GM18517 (cell line): Measurements from ENCODE around the gene HMOX2.

ENCODE experiments used
- ATAC-seq: cut with Tn5 transposase; IDR thresholded peaks from one replicate; pipeline ENCODE4 v1.9.1; 2021; ENCODE audit warnings: mild to moderate bottlenecking, moderate library complexity; ENCODE audit not compliant: unreplicated experiment

Gene HMOX2

DNA sequence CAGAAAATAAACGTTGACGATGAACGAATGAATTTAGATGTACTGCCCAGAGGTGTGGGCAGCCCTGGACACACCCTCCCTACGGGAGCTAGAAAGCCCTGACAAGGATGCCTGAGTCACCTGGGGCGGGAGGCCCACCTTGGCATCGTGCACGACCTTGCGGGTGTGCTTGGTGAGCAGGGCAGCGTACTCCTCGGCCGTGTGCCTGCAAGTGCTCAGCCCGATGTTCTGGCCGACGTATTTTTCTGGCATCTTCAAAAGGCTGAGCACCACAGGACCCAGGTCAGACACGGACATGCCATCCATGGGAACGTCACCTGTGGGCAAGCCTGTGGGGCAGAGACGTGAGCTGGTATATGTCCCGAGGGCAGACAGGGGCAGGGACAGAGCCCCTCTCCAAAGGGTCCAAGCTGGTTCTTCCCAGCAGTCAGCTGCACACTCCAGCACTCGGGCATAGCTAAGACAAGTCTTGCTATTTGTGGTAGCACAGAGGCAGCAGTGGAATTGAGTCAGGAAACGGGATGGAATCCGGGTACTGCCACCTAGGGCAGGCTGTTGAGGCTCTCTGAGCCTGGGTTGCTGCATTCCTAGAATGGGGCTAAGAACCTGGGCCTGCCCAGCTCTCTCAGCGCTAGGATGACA lies 12.6 kb upstream of the HMOX2 start:
- ATAC-seq, result no peak

DNA sequence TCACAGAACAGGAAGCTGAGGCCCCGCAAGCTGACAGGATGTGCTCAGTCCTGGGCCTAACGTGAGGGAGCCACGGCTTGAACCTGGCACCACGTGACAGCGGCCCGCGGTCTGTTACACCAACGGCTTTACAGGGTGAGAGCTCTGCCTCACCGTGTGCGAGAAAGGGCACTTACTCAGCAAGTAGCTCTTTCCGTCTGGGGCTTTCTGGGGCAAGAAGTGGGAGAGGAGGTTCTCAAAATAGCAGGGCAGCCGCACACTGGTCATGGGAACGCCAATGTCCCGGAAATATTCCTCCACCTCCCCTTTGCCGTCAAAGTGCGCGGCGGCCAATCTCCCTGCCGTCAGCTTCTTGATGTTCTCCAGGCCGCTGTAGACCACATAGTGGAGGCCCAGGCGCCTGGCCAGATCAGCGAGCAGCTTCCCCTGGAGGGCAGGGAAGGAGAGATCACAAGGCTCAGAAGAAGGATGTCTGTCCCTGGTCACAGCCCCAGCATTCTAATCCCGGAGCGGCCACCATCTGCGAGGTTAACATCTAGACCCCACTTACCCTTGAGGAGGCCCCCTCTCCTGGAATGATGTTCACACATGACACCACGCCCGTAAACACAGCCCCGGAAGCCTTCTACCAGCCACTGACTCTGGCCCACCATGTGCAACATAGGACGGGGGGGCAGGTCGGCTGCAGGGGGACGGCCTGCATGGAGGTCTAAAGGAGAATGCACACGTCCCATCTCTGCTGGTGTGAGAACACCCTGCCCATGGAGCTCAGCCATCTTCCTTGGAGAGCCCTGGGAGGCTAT lies 10.0 kb upstream of the HMOX2 start:
- no peak for ATAC-seq

DNA sequence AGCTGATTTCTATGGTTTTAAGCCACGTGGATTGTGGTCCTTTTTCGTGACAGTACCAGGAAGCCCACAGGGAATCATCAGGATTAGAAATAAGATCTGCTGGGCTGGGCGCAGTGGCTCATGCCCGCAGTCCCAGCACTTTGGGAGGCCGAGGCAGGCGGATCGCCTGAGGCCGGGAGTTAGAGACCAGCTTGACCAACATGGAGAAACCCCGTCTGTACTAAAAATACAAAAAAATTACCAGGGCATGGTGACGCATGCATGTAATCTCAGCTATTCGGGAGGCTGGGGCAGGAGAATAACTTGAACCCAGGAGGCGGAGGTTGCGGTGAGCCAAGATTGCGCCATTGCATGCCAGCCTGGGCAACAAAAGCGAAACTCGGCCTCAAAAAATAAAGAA lies 8.3 kb upstream of the HMOX2 start:
- no peak for ATAC-seq

DNA sequence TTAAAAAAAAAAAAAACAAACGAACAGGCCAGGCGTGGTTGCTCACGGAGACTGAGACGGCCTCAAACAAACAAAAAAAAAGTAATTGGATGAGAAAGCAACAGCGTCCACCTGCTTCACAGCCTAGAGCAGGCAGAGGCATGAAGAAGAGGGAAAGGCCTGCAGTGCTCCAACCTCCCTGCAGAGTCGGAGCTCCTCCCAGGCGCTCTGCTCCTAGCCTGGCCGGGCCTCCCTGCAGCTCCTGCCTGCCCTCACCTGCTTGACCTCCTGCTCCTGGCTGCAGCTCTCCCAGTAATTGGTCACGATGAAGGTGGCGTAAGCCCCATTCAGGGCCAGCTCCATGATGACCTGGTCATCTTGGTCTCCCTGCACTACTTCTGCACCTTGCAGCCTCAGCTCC lies 7.2 kb upstream of the HMOX2 start:
- ATAC-seq, result no peak

DNA sequence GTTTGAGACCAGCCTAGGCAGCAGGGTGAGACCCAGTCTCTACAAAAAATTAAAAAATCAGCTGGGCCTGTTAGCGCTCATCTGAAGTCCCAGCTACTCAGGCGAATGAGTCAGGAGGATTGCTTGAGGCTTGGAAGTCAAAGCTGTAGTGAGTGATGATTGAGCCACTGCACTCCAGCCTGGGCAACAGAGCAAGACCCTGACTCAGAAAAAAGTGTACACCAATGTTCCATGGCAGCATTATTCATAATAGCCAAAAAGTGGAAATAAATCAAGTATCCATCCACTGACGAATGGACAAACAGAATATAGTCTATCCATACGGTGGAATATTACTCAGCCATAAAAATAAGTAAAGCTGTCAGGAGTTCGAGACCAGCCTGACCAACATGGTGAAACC lies 4.3 kb upstream of the HMOX2 start:
- no peak for ATAC-seq

DNA sequence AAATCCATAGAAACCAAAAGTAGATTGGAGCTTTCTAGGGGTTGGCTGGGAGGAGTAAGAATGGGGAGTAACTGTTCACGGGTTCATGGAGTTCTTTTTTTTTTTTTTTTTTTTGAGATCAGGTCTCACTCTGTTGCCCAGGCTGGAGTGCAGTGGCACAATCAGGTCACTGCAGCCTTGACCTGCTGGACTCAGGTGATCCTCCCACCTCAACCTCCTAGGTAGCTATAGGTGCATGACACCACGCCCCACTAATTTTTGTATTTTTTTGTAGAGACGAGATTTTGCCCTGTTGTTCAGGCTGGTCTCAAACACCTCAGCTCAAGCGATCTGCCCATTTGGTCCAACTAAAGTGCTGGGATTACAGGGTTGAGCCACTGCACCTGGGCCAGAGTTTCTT lies 3.3 kb upstream of the HMOX2 start:
- no peak for ATAC-seq

DNA sequence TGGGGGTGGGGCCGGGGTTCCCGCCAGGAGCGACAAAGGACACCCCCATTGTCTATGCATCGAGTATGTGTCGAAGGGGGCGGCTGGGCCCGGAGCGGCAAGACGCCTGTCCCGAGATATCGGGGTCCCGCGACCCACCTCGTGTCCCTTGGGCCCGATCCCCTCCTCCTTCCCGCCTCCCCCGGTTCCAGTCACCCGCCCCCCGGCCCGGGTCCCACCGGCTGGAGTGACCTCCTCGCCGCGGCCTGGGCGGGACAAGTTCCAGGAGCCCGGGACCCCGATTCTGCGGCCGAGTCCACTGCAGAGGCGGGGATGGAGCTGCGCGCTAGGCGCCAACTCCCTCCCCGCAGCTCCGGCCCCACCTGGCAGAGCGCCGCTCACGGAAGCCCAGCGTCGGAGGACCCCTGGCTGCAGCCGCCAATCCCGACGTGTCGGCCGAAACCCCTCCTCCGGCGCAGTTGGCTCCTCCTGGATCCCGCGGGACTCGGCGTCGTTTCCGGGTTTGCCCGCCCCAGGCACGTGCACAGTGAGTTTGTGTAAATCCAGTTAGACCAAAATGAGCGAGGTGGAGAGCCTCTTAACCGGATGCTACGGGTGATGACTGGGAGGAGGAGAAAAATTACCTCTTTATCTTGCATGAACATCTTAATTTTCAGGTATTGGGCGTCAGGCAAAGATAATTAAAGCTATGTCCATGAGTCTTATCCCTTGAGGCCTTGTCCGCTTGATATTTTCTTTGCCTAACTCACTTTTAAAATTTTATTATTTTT lies 1.8 kb upstream of the HMOX2 start, which contains the start of gene NMRAL1:
Gene NMRAL1 (minus strand): TSS at position 434 of the 770 bp plus-strand sequence. CDS start 493 bp downstream, outside the sequence.
- no peak for ATAC-seq

DNA sequence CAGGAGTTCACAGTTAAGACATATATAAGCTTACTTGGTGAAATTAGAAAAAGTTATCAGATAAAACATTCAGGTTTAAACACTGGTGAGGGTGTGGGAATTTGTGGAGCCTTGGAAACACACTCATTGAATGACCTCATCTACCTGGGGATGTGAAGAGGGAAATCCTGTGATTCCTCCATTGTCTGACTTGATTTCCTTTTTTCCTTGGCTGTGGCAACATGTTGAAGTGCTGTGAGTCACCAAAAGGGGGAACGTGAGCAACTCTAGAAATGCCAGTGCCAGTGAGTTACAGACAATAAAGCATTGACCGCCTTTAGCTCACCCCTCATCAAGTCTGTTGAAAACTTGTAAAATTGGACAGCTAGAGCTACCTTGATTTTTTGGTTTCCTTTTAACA lies 1.8 kb downstream of the HMOX2 start:
- ATAC-seq, result no peak

DNA sequence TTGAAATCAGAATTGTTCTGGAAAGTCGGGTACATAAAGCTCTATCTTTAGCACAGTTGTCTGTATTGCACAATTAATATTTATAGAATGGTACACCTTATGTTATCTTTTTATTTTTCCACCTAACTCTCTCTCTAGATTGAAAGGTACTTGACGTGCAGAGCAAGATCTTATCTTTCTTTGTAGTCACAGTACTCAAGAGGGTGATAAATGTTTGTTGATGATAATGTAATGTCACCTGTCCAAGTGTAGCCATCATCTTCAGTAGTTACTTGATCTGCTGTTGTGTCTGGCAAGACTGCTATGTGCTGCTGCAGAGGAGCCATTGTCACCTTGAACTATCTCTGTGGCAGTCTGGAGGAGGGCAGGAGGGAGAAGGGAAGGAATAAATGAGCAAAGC lies 5.3 kb downstream of the HMOX2 start:
- no peak for ATAC-seq

DNA sequence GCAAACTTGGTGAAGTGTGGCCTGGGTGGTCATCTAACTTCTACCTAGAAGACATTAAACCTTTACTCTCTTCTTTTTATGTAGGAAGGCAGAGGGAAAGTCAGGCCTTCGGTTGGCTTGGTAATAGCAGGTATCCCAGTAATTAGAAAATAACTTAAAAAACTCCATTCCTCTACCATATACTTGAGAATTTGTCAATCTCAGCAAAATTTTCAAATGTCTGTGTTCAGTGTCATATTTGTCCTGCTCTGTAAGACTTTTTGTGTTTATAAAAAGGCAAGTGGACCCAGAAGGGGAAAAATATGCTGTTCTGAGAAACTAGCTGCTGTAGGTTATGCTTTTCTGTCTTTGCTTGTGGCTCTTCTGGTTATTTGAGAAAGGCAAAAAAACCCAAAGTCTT lies 5.8 kb downstream of the HMOX2 start:
- no peak for ATAC-seq

DNA sequence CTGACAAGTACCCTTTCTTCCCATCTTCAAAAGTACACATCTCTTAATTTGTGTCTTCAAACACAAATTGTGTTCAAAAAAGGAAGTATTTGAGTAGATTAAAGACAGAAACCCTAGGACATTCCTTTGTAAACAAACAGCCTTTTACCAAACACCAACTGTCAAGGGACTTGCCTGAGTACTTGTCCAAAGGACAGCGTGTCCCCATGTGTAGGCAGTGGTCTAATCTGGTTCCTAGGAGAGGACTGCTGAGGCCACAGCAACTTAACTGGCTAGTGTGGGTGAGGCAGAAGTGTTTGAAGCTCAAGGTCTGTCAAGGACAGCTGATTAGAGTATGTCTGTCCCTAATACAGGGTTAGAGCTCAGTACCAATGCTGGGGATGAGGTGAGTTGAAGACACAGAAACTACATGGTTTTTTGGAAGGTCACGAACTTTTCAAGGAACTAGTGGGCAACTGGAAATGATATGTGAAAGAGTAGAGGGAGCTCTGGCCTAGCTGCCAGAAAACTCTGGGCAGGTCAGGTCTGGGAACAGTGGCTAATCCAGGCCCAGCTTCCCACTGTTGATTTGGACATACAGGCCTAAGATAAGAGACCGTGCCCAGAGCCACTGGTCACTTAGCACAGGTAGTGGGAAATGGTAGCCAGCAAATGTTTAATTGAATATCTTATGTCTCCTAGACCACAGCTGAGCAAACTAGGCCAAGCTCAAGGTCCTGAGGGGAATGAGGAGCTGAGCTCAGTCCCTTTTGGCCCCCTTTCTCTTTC lies 10.1 kb downstream of the HMOX2 start:
- no peak for ATAC-seq

DNA sequence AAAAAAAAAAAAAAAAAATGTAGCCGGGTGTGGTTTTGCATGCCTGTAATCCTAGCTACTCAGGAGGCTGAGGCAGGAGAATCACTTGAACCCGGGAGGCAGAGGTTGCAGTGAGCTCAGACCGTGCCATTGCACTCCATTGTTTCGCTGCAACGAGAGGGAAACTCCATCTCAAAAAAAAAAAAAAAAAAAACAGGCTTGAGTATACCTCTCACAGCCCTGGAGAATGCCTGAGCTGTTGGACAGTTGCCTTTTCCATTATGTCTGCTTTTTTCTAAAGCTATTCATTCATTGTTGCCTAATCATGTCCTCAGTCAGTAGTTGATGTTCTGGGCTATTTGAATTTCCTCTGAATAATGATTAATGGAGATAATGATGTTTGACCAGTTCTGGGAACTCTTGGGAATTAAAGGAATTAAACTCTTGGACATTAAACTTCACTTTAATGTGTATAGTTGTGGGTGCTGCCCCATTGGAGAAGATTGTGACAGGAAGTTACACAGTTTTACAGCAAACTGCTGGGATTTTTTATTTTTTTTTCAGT lies 11.8 kb downstream of the HMOX2 start:
- ATAC-seq, result no peak

DNA sequence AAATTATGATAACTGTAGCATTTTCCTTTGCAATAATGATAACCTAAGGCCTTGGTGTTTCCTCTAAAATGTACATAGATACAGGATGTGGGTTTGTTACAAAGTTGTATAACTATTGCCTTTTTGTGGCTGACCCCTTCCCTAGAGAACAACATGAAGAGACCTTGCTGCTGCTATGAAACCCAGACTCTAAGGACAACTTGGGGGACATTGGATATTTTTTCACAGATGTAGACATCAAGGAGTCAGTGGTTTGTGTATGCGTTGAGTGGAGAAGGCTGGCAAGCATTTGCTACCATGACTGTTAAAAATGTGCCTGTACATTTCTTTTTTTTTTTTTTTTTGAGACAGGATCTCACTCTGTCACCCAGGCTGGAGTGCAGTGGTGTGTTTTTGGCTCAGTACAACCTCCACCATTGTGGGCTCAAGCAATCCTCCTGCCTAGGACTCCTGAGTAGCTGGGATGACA lies 12.3 kb downstream of the HMOX2 start:
- no peak for ATAC-seq

DNA sequence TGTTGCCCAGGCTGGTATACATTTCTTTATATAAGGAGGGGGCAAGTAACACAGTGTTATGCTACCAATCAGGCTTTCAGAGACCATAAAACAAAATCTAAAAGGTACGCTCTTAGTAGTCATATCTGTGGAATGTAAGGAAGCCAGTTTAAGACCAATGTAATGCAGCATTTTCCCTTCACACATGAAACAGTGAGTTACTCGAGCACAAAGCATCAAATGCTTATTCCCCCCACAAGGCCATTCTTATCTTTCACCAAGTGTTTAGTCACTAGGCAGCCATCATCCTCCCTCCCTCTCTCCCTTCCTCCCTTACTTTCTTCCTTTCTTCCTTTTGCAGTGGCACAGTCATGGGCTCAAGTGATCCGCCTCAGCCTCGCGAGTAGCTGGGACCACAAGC lies 12.8 kb downstream of the HMOX2 start:
- ATAC-seq, result no peak

DNA sequence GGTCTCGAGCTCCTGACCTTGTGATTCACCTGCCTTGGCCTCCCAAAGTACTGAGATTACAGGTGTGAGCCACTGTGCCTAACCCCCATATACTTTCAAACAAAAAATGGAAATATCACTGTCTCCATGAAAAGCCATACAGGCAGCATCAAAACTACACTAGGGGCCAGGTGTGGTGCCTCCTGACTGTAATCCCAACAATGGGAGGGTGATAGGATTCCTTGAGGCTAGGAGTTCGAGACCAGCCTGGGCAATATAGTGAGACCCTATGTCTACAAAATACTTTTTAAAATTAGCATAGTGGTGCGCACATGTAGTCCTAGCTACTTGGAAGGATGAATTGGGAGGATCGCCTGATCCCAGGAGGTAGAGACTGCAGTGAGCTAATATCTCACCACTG lies 15.7 kb downstream of the HMOX2 start:
- ATAC-seq, result no peak

DNA sequence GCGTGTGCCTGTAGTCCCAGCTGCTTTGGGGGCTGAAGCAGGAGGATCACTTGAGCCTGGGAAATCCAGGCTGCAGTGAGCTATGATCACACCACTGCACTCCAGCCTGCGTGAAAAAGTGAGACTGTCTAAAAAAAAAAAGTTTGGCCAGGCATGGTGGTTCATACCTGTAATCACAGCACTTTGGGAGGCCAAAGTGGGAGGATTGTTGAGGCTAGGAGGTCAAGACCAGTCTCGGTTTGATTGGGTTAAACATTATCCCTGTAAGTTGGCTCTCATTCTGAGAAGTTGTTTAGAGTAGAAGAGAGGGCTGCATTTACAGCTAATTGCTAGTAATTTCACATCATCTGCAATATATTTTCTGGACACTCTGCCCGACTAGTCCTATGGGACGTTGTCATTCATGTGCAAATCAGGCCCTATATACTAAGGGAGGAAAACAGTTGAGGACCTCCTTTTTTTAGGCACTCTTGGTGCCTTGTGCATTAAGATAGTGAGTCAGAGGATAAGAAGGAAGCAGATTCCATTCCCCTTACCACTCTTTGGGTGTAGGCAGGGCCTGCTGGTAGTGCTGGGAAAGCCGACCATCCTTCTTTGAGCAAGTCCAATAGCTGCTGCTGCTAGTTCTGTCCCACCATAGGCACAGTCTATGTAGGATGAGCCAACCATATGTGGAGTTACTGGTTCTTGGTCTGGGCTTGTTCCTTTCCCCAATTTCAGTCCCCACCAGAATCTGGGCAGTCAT lies 18.7 kb downstream of the HMOX2 start:
- no peak for ATAC-seq

DNA sequence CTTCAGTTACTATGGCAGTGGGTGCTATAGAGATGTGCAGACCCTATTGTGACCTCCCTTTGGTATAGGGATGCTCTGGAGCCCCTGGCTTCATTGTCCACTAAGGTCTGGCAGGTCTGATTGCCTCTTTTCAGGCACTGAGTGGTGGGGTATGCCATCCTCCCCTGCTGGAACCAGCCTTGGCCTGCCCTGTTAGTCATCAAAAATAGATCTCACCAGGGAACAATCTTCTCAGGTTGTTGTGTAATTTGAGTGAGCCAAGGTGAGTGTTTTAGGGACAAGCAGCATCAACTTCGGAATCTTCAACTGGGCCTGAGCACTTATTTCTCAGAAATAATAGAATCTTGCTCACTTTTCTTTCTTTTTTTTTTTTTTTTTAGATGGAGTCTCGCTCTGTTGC lies 19.6 kb downstream of the HMOX2 start:
- ATAC-seq, result no peak

DNA sequence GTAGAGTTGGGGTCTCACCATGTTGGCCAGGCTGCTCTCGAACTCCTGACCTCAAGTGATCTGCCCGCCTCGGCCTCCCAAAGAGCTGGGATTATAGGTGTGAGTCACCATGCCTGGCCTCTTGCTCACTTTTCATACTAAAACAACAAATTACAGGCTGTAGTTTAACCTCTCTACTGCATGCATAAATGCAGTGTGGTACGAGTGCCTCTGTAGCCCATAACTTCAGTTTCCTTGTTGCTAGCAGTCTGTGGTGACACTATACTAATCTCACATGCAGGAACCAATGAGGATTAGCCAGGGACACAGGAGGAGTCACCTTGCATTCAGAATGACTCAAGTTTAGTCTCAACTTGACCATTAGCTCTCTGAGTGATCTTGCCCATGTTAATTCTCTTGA lies 20.1 kb downstream of the HMOX2 start:
- no peak for ATAC-seq

DNA sequence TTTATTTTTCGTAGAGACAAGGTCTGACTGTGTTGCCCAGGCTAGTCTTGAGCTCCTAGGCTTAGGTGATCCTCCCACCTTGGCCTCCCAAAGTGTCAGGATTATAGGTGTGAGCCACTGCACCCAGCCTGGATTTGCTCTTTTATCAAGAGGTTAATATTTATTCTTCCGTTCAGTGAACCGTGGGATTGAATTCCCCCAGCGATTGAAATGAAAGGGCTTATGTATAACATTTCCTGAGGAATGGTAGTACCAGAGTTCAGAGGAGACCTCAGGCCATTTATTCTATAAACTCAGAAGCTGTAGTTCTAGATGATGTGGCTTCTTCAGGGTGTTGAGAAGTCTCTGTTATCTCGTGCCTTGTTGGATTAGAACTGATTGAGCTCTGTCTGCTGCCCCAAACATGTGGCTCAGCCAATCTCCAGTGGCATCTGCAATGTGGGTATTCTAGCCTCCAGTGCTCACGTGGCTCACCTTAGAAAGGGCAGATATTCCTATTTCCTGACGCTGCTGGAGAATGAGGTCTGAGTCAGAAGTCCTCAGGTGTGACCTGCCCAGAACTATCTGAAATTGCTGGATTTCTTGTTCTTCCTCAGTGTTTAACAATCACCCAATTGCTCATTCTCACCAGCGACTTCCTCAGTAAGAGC lies 22.5 kb downstream of the HMOX2 start:
- ATAC-seq, result no peak

DNA sequence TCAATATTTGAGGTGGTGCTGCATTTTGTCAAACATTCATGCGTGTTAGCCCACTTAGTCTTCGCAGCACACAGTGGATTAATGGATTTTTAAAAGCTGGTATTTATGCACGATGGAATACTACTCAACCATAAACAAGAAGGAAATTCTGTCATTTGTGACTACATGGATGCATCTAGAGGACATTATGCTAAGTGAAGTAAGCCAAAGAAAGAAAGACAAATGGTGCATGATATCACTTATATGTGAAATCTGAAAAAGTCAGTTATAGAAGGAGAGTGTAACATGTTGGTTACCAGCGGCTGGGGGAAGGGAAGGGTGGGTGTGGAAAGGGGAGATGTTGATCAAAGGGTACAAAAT lies 23.0 kb downstream of the HMOX2 start:
- ATAC-seq, result no peak
